HepG2 (cell line): ENCODE data around the gene CREB1. TPM values are rescaled to one million over a fixed set of nuclear protein-coding genes. Genes with fewer than 3 reads are reported as not detected.
A peak's percentile ranks its signal among the peaks of the same experiment; 100 is the strongest.

Source experiments
- BCL3 ChIP-seq: sonication (generic); formaldehyde crosslinking; IDR thresholded peaks from 2 replicates; pipeline ENCODE4 v1.5.1; 2020; ENCODE audit warnings: mild to moderate bottlenecking, missing genetic modification reagents, moderate library complexity
- ELF3 ChIP-seq: IDR thresholded peaks from 2 replicates; pipeline ENCODE4 v1.6.1; 2016; ENCODE audit warnings: missing genetic modification reagents, missing compliant biosample characterization
- FOXA3 ChIP-seq: IDR thresholded peaks from 2 replicates; pipeline ENCODE4 v1.6.1; 2016; ENCODE audit warnings: missing genetic modification reagents, missing compliant biosample characterization
- FOXK2 ChIP-seq: fragments of 450-650 bp; IDR thresholded peaks from 2 replicates; pipeline ENCODE4 v1.6.1; 2016
- IKZF4 ChIP-seq: sonication (generic); formaldehyde crosslinking; IDR thresholded peaks from 2 replicates; pipeline ENCODE4 v1.5.1; 2020; ENCODE audit warnings: borderline replicate concordance, mild to moderate bottlenecking, low read depth, missing genetic modification reagents; ENCODE audit errors: not compliant biosample characterization
- KIAA2018 ChIP-seq: sonication (generic); formaldehyde crosslinking; IDR thresholded peaks from 2 replicates; pipeline ENCODE4 v1.5.0; 2020; ENCODE audit warnings: mild to moderate bottlenecking, missing genetic modification reagents, borderline replicate concordance
- MED13 ChIP-seq: sonication (generic); formaldehyde crosslinking; IDR thresholded peaks from 2 replicates; pipeline ENCODE4 v1.5.0; 2020; ENCODE audit warnings: missing genetic modification reagents
- MLXIP ChIP-seq: sonication (generic); formaldehyde crosslinking; IDR thresholded peaks from 2 replicates; pipeline ENCODE4 v1.9.0; 2021; ENCODE audit warnings: missing genetic modification reagents, borderline replicate concordance
- NCOR1 ChIP-seq: fragments of 200-600 bp; sonication (generic); IDR thresholded peaks from 2 replicates; pipeline ENCODE4 v1.7.0; 2017; ENCODE audit warnings: antibody characterized with exemption, low read length, borderline replicate concordance
- NR3C1 ChIP-seq: sonication (generic); formaldehyde crosslinking; IDR thresholded peaks from 2 replicates; pipeline ENCODE4 v1.4.0; 2020; ENCODE audit warnings: missing genetic modification reagents
- RELA ChIP-seq: sonication (generic); formaldehyde crosslinking; IDR thresholded peaks from 2 replicates; pipeline ENCODE4 v1.4.0; 2020; ENCODE audit warnings: missing genetic modification reagents
- SETDB1 ChIP-seq: sonication (generic); formaldehyde crosslinking; IDR thresholded peaks from 2 replicates; pipeline ENCODE4 v1.5.1; 2020; ENCODE audit warnings: missing genetic modification reagents, mild to moderate bottlenecking, borderline replicate concordance
- SIX1 ChIP-seq: sonication (generic); formaldehyde crosslinking; IDR thresholded peaks from 2 replicates; pipeline ENCODE4 v1.4.0; 2020; ENCODE audit warnings: missing genetic modification reagents, borderline replicate concordance
- SYNCRIP ChIP-seq: fragments of 200-400 bp; formaldehyde crosslinking; IDR thresholded peaks from 2 replicates; pipeline ENCODE4 v1.6.1; 2018; ENCODE audit warnings: mild to moderate bottlenecking, low read depth, low read length; ENCODE audit not compliant: insufficient read depth
- ZBTB7B ChIP-seq: sonication (generic); formaldehyde crosslinking; IDR thresholded peaks from 2 replicates; pipeline ENCODE4 v1.4.0; 2020; ENCODE audit warnings: missing genetic modification reagents
- ZNF563 ChIP-seq: sonication (generic); formaldehyde crosslinking; IDR thresholded peaks from 2 replicates; pipeline ENCODE4 v1.8.0; 2022; ENCODE audit warnings: mild to moderate bottlenecking, moderate library complexity, missing genetic modification reagents
- ZNF776 ChIP-seq: sonication (generic); formaldehyde crosslinking; IDR thresholded peaks from 2 replicates; pipeline ENCODE4 v1.4.0; 2020; ENCODE audit warnings: mild to moderate bottlenecking, missing genetic modification reagents
- polyA plus RNA-seq, 8 experiments: library from polyadenylated mRNA; depleted of rRNA in 3 of 8; stranded (reverse) in 7 of 8; unstranded in 1 of 8; fragments of >200 nt; fragmentation: Illumina TruSeq in 4 of 8; extraction: Trizol in 4 of 8; gene quantifications; 2 replicates each; pipeline versions ENCODE4 v1.2.1 to v1.2.3, GENCODE V29; 2011 to 2016; ENCODE audit warnings: low read depth in 4 of 8, missing spikeins in 1 of 8, mixed read lengths in 1 of 8; ENCODE audit not compliant: insufficient read depth in 1 of 8
- total RNA-seq, 5 experiments: library from RNA; depleted of rRNA; stranded (reverse); fragments of >200 nt; fragmentation: Illumina TruSeq; extraction: Trizol; gene quantifications; 2 replicates each; pipeline ENCODE4 v1.2.3, GENCODE V29; 2016; ENCODE audit warnings: low read depth in 1 of 5

CREB1 gene
- total and polyA plus RNA-seq, 2 of the 13 experiments (the other 11 are each of a cell fraction or from before 2014, with no cell fraction given), result 51.8 to 51.9 TPM

- TF ChIP-seq KIAA2018 (CRISPR knock-in tag) (no peak), SETDB1 (CRISPR knock-in tag) (no peak), NCOR1 (peak; percentile 55; the same call in 1 of the 2 replicates), MLXIP (no peak), NR3C1 (CRISPR knock-in tag) (no peak), ZBTB7B (CRISPR knock-in tag) (no peak), ELF3 (CRISPR knock-in tag) (no peak), IKZF4 (no peak), MED13 (CRISPR knock-in tag) (no peak), SIX1 (CRISPR knock-in tag) (no peak), FOXK2 (no peak), FOXA3 (CRISPR knock-in tag) (peak; percentile 30; the same call in 1 of the 2 replicates), SYNCRIP (no peak), RELA (CRISPR knock-in tag) (no peak), ZNF776 (no peak), BCL3 (CRISPR knock-in tag) (no peak), ZNF563 (CRISPR knock-in tag) (no peak)
Observed at GRCh38 chr2:207632575-207633493, 103.1 kb downstream of the CREB1 start (continued).
